Stimulated activated naive CD8-positive, alpha-beta T cell treated with anti-CD3 and anti-CD28 coated beads, Interleukin-15, amount 100 ng/mL, for 72 hours (primary cell): ENCODE data around the gene CEP57L1.

Experiments
- ATAC-seq: fragments of 150-1000 bp; cut with Tn5 transposase; 2 replicates; pipeline ENCODE4 v1.10.0; 2021; ENCODE audit warnings: mild to moderate bottlenecking, moderate library complexity
- DNase-seq, 2 donors: peaks; one replicate each; pipeline ENCODE4 v3.0.0; 2021 to 2022
- H3K27ac Mint-ChIP-seq, 2 donors: one replicate each; pipeline ENCODE4 v1.8.0; 2022; ENCODE audit warnings: mild to moderate bottlenecking in 2 of 2, mixed read lengths in 2 of 2, moderate library complexity in 2 of 2
- H3K27me3 Mint-ChIP-seq: one replicate; pipeline ENCODE4 v1.8.0; 2022; ENCODE audit warnings: mixed read lengths
- H3K4me1 Mint-ChIP-seq: one replicate; pipeline ENCODE4 v1.8.0; 2022; ENCODE audit warnings: mild to moderate bottlenecking, mixed read lengths
- H3K4me3 Mint-ChIP-seq, 2 donors: one replicate each; pipeline ENCODE4 v1.8.0; 2022; ENCODE audit warnings: mild to moderate bottlenecking in 2 of 2, mixed read lengths in 2 of 2, moderate library complexity in 1 of 2
- H3K9me3 Mint-ChIP-seq, 2 donors: one replicate each; pipeline ENCODE4 v1.8.0; 2022; ENCODE audit warnings: mixed read lengths in 2 of 2

CEP57L1 gene

GRCh38 chr6:109095036-109095834, at the start of gene CEP57L1:
Gene CEP57L1, plus strand, starts transcription at chr6:109095507. Its CDS starts 49,715 bp downstream, at chr6:109145222.
- Mint-ChIP-seq H3K4me1 (peaks cover 34% of the 10 kb centered on the region), H3K27me3 (no peaks in the 10 kb centered on the region), H3K4me3 (peak within 1 kb of the TSS; percentile 91 to 96), H3K9me3 (no peaks in the 10 kb centered on the region), H3K27ac (peak within 1 kb of the TSS; percentile 99 to 100)
- ATAC-seq (peak; percentile 82), DNase-seq (peak; percentile 91 to 95)

DNA sequence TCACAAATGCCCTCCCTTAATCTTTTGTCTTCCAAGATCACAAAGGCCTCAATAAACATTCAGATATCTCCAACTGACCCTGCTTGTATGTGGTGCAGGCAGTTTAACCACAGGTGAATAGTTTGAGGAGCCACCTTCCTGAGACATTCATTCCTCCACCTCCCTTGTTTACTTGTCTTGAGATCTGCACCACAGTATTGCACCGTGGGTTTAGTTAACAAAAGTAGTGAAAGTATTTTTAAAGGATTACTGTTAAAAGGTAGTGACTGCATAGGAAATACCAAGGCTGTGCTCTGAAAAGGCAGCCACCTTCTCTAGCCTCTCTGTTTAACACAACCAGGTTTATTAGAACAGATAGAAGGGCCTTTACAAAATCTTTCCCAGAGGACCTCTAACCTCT, 47.1 kb upstream of the CEP57L1 start:
- Mint-ChIP-seq H3K9me3 (peaks cover 0 to 7% of the 10 kb centered on the region in 2 donors), H3K27ac (no peak overlapping the region), H3K4me1 (peaks cover 9% of the 10 kb centered on the region), H3K27me3 (no peaks in the 10 kb centered on the region), H3K4me3 (no peak overlapping the region)
- ATAC-seq (no peak), DNase-seq (no peak)

GRCh38 chr6:109048670-109049415, 46.5 kb upstream of the CEP57L1 start:
- Mint-ChIP-seq H3K27me3 (no peaks in the 10 kb centered on the region), H3K4me1 (peaks cover 13% of the 10 kb centered on the region), H3K4me3 (no peak overlapping the region), H3K9me3 (peaks cover 0 to 7% of the 10 kb centered on the region in 2 donors), H3K27ac (no peak overlapping the region)
- no peak for ATAC-seq
- DNase-seq = no peak

DNA sequence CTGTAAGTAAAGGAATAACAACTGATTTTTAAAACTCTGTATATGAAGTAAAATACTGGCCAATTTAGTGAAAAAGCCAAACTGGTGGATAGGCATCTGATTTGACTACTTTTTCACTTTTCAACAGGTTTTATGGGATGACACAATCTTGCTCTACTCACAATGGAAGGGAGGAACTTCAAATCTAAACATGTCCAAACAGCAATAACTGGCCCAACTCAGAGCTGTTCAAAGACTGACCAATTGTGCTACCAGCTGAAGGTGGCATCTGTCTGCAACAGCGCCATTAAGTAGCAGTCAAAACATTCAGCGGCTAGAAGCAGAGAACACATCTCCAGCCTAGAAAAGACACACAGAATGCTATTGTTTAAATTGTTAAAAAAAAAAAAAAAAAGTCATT, 45.3 kb upstream of the CEP57L1 start:
- Mint-ChIP-seq H3K9me3 (peaks cover 0 to 7% of the 10 kb centered on the region in 2 donors), H3K4me3 (no peak overlapping the region), H3K27me3 (no peaks in the 10 kb centered on the region), H3K27ac (no peak overlapping the region), H3K4me1 (peaks cover 13% of the 10 kb centered on the region)
- DNase-seq (no peak), ATAC-seq (no peak)

- Mint-ChIP-seq H3K4me1 (peaks cover 13% of the 10 kb centered on the region), H3K9me3 (peaks cover 0 to 7% of the 10 kb centered on the region in 2 donors), H3K27ac (no peak overlapping the region), H3K4me3 (no peak overlapping the region), H3K27me3 (no peaks in the 10 kb centered on the region)
- ATAC-seq (no peak), DNase-seq (no peak)
Observed at GRCh38 chr6:109050447-109051102, 44.7 kb upstream of the CEP57L1 start.

GRCh38 chr6:109051301-109052017, 43.8 kb upstream of the CEP57L1 start:
- Mint-ChIP-seq H3K27me3 (no peaks in the 10 kb centered on the region), H3K4me1 (peaks cover 16% of the 10 kb centered on the region), H3K9me3 (peaks cover 0 to 7% of the 10 kb centered on the region in 2 donors), H3K4me3 (no peak overlapping the region), H3K27ac (no peak overlapping the region)
- no peak for ATAC-seq
- no peak for DNase-seq

DNA sequence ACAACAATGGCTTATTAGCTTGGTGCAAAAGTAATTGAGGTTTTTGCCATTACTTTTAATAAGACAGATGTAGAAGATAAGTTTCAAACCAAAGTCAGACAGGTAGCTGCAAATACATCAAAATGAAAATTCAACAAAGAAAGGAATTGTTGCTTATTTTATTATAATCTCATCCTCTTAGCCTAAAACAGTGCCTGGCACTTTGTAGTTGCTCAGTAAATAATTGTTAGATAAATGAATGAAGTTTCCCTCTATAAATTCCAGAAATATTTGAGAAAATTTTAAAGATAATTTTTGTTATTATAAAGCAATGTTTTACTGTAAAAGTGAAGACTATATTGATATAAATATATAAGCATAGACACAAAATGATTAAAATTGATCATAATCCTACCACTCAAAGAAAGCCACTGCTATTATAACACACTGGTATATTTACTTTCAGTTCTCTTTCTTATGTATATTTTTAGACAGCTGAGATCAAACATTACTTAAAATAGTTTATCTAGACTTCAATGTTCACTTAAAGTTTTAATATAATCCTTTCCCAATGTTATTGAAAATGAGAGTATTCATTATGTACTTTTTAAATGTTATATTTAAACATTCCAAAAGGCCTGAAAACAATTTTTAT, 43.2 kb upstream of the CEP57L1 start:
- no peaks in the 10 kb centered on the region for H3K27me3 Mint-ChIP-seq
- H3K4me1 Mint-ChIP-seq = peaks cover 22% of the 10 kb centered on the region
- H3K27ac Mint-ChIP-seq = no peak overlapping the region
- no peak for DNase-seq
- ATAC-seq = no peak
- H3K9me3 Mint-ChIP-seq = peaks cover 0 to 7% of the 10 kb centered on the region in 2 donors
- H3K4me3 Mint-ChIP-seq = no peak overlapping the region

GRCh38 chr6:109052852-109053251, 42.5 kb upstream of the CEP57L1 start:
- DNase-seq = no peak
- Mint-ChIP-seq H3K27ac (no peak overlapping the region), H3K9me3 (peaks cover 0 to 7% of the 10 kb centered on the region in 2 donors), H3K4me1 (peaks cover 22% of the 10 kb centered on the region), H3K4me3 (no peak overlapping the region), H3K27me3 (no peaks in the 10 kb centered on the region)
- no peak for ATAC-seq

DNA sequence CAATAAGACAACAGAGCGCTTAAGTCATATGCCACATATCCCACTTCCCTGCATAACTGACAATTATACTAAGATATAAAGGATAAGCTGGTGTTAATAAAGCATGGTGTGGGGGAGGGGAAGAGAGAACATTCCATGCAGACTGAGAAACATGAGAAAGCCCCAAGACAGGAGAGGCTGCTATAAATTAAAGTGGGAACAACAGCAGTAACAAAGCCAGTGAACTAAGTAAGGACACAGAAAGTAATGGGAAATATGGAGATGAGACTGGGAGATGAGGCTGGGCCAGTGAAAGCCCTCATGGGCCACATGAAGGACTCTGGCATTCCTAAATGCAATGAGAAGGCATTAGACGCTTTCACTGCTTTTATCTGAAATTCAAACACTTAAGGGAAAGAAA, 42.0 kb upstream of the CEP57L1 start:
- Mint-ChIP-seq H3K27me3 (no peaks in the 10 kb centered on the region), H3K27ac (no peak overlapping the region), H3K9me3 (peaks cover 0 to 7% of the 10 kb centered on the region in 2 donors), H3K4me3 (no peak overlapping the region), H3K4me1 (peaks cover 24% of the 10 kb centered on the region)
- no peak for ATAC-seq
- DNase-seq = no peak

DNA sequence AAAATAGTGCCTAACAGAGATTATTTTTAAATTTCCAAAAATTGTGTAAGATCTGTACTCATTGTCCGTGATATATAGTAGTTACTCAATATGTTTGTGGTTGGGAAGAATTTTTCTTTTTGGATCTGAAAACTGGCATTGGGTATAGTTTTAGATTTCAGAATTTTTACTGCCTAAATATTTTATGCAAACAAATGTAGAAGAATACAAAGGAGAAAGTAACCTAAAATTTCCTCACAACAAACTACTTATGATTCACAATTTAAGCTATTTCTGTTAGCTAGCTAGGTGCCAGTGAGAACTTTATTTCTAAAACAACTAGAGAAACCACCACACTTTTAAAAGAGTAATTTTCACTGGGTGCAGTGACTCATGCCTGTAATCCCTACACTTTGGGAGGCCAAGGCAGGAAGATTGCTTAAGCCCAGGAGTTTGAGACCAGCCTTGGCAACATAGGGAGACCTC, 39.5 kb upstream of the CEP57L1 start:
- H3K9me3 Mint-ChIP-seq = no peaks in the 10 kb centered on the region
- ATAC-seq (no peak), DNase-seq (no peak)
- H3K4me3 Mint-ChIP-seq = no peak overlapping the region
- H3K27me3 Mint-ChIP-seq = no peaks in the 10 kb centered on the region
- peak overlapping the region in 1 of 2 donors; percentile 5 for H3K27ac Mint-ChIP-seq
- peaks cover 43% of the 10 kb centered on the region for H3K4me1 Mint-ChIP-seq

DNA sequence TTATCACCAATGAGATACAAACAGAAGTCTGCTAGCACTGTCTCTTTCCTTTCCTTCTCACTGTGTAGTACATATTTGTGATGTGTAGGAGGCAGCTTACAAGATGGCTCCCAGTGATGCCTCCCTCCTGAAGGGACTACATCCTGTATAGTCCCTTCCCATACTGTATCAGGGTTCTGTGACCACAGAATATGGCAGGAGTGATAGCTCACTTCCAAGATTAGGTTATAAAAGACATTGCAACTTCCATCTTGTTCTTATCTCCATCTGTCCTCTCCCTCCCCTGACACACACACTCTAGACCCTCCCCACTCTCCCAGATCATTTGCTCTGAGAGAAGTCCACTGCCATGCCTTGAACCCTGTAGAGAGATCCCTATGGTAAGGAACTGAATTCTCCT, 38.6 kb upstream of the CEP57L1 start:
- Mint-ChIP-seq H3K4me3 (no peak overlapping the region), H3K27me3 (no peaks in the 10 kb centered on the region), H3K9me3 (no peaks in the 10 kb centered on the region), H3K4me1 (peaks cover 45% of the 10 kb centered on the region), H3K27ac (no peak overlapping the region)
- no peak for ATAC-seq
- DNase-seq = no peak

DNA sequence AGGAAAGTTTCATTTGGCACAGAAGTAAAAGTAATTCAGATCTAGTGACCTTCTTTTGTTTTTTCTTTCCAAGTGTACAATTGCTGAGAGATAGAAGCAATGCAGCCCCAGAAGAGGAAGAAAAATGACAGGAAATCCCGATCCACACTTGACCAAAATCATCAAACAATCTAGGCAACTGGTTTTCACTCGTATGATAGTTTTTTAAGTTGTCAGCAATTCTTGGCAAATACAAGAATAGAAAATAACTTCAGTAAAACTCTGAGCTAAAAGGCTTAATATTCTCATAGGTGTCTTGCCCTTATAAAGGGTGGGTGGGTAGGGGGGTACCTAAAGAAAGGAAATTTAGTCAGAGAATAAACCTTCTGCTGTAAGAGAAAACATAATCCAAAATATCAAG, 36.7 kb upstream of the CEP57L1 start:
- no peaks in the 10 kb centered on the region for H3K9me3 Mint-ChIP-seq
- H3K27ac Mint-ChIP-seq = peak overlapping the region in 1 of 2 donors; percentile 44
- ATAC-seq = no peak
- no peak for DNase-seq
- no peak overlapping the region for H3K4me3 Mint-ChIP-seq
- peaks cover 54% of the 10 kb centered on the region for H3K4me1 Mint-ChIP-seq
- H3K27me3 Mint-ChIP-seq = no peaks in the 10 kb centered on the region

DNA sequence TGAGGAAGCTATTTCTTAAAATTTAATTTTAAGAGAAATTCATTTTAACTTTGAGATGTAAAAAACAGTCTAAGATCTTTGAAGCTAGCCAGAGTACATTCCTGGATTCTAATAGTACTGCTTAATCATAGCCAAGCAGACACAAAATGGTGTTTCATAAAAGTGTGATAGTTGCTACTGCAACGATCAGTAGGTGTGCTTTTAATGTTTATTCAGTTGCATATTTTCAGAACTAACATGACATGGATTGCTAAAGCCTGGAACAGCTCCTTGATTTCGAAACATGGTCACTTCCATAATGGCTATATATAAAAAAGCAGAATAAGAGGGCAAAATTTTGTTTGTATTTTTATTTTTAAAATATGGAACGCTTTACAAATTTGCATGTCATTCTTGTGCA, 36.2 kb upstream of the CEP57L1 start:
- H3K9me3 Mint-ChIP-seq = no peaks in the 10 kb centered on the region
- H3K4me1 Mint-ChIP-seq = peaks cover 56% of the 10 kb centered on the region
- no peak for ATAC-seq
- H3K27me3 Mint-ChIP-seq = no peaks in the 10 kb centered on the region
- peak overlapping the region in 1 of 2 donors; percentile 10 for H3K27ac Mint-ChIP-seq
- H3K4me3 Mint-ChIP-seq = peak overlapping the region; percentile 15 to 66
- DNase-seq = no peak

GRCh38 chr6:109059571-109060021, 35.7 kb upstream of the CEP57L1 start:
- no peaks in the 10 kb centered on the region for H3K9me3 Mint-ChIP-seq
- peak overlapping the region; percentile 2 to 93 for H3K27ac Mint-ChIP-seq
- ATAC-seq (peak; percentile 99), DNase-seq (no peak)
- H3K4me3 Mint-ChIP-seq = peak overlapping the region; percentile 56 to 66
- no peaks in the 10 kb centered on the region for H3K27me3 Mint-ChIP-seq
- H3K4me1 Mint-ChIP-seq = peaks cover 59% of the 10 kb centered on the region

- Mint-ChIP-seq H3K27me3 (no peaks in the 10 kb centered on the region), H3K4me1 (peaks cover 59% of the 10 kb centered on the region), H3K4me3 (no peak overlapping the region), H3K27ac (peak overlapping the region in 1 of 2 donors; percentile 76), H3K9me3 (no peaks in the 10 kb centered on the region)
- DNase-seq (no peak), ATAC-seq (no peak)
Observed at GRCh38 chr6:109060571-109060970, 34.7 kb upstream of the CEP57L1 start.
